IPS-18c (cell line): ENCODE results near the gene GPR52.
"Not testable (repeated sequence)": the region's sequence is repeated elsewhere in the genome, so short reads cannot be mapped to it uniquely, and the experiment has no call there.

Experiments
- H3K4me3 ChIP-seq: 2 replicates; pipeline ENCODE4 v1.7.0; 2013; ENCODE audit warnings: low read depth, mild to moderate bottlenecking, low read length, moderate library complexity; ENCODE audit not compliant: insufficient read depth
- H3K9me3 ChIP-seq: one replicate; pipeline ENCODE4 v1.6.1; 2013; ENCODE audit warnings: mild to moderate bottlenecking, low read length, moderate library complexity; ENCODE audit not compliant: control insufficient read depth, insufficient read depth

GPR52 gene, protein sequence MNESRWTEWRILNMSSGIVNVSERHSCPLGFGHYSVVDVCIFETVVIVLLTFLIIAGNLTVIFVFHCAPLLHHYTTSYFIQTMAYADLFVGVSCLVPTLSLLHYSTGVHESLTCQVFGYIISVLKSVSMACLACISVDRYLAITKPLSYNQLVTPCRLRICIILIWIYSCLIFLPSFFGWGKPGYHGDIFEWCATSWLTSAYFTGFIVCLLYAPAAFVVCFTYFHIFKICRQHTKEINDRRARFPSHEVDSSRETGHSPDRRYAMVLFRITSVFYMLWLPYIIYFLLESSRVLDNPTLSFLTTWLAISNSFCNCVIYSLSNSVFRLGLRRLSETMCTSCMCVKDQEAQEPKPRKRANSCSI

DNA sequence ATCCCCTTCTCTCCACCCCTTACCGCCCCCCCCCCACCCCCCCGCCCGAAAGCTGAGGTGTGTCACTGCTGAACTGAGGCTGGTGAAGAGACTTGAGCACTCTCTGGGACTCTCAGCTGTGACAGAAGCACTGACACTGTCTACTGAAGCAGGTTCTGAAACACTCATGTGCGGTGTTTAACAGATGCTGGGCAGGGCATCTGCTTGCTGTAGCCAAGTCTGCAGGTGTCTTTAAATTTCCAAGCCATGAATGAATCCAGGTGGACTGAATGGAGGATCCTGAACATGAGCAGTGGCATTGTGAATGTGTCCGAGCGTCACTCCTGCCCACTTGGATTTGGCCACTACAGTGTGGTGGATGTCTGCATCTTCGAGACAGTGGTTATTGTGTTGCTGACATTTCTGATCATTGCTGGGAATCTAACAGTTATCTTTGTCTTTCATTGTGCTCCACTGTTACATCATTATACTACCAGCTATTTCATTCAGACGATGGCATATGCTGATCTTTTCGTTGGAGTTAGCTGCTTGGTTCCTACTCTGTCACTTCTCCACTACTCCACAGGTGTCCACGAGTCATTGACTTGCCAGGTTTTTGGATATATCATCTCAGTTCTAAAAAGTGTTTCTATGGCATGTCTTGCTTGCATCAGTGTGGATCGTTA, at the start of gene GPR52:
TSS of gene GPR52 (plus strand) at position 99 of the 665 bp plus-strand sequence. CDS start at position 247, 148 bp downstream.
- H3K9me3 ChIP-seq, result no peaks in the 10 kb centered on the region

GRCh38 chr1:174398246-174398645, 49.5 kb upstream of the GPR52 start:
- Histone ChIP-seq H3K4me3 (no peak overlapping the region), H3K9me3 (no peaks in the 10 kb centered on the region)

More for the DNA sequence above, at the start of gene GPR52:
- no peak within 1 kb of the TSS for H3K4me3 ChIP-seq

GRCh38 chr1:174399211-174399610, 48.6 kb upstream of the GPR52 start:
- Histone ChIP-seq H3K4me3 (no peak overlapping the region), H3K9me3 (no peaks in the 10 kb centered on the region)

- H3K9me3 ChIP-seq, result no peaks in the 10 kb centered on the region
- no peak overlapping the region for H3K4me3 ChIP-seq
Observed at GRCh38 chr1:174401075-174401474, 46.7 kb upstream of the GPR52 start.

- H3K4me3 ChIP-seq, result no peak overlapping the region
- no peaks in the 10 kb centered on the region for H3K9me3 ChIP-seq
Observed at GRCh38 chr1:174405219-174405618, 42.5 kb upstream of the GPR52 start.

DNA sequence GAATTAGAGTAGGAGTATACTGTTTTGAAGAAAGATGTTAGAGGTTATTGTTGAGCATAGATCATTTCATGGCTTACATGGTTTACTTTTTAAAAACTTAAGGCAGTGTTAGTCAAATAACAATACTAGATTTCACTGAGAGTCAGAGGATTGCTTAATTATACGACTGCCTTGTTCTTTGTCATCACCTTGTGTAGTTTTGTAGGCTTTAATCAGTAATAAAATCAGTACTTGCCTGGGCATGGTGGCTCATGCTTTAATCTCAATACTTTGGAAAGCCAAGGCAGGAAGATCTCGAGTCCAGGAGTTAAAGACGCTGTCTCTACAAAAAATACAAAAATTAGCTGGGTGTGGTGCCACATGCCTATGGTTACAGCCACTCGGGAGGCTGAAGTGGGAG, 41.3 kb upstream of the GPR52 start:
- Histone ChIP-seq H3K9me3 (no peaks in the 10 kb centered on the region), H3K4me3 (no peak overlapping the region)

DNA sequence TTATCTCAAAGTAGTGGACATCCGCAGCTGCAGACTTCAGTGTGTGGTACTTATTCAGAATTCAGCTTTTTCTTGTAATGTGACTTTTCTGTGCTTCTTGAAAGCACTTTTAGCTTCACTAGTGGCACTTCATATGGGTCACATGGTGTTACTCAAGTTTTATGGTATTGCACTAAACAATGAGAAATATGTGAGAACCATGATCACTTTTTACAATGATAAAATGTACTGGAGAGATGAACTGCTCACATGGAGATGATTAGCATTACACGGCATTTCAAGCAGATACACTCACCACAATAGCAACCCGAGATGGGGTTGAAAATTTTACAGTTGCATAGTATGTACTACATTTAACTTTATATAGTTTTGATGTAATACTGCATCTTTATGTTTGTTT, 40.1 kb upstream of the GPR52 start:
- Histone ChIP-seq H3K9me3 (no peaks in the 10 kb centered on the region), H3K4me3 (no peak overlapping the region)

GRCh38 chr1:174408146-174408545, 39.6 kb upstream of the GPR52 start:
- H3K4me3 ChIP-seq, result no peak overlapping the region
- H3K9me3 ChIP-seq, result no peaks in the 10 kb centered on the region

- not testable (repeated sequence) for H3K4me3 ChIP-seq, H3K9me3 ChIP-seq
Observed at GRCh38 chr1:174409801-174410200, 38.0 kb upstream of the GPR52 start.

GRCh38 chr1:174413632-174414031, 34.1 kb upstream of the GPR52 start:
- H3K9me3 ChIP-seq, result no peaks in the 10 kb centered on the region
- H3K4me3 ChIP-seq, result no peak overlapping the region

DNA sequence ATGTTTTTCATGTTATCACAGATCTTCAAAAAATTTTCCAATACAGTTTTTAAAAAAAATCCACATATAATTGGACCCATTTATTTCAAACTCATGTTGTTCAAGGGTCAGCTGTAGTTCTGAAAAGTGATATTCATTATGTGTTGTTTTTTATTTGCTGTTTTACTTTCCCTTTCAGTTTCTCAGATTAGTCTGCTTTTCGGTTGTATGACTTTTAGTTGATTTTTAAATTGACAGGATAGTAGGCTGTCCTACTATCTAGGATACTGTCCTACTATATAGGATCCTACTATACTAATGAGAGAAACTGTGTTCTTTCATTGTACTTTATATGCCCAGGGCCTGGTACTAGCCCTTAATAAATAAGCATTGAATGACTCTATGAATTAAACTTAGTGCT, 33.6 kb upstream of the GPR52 start:
- no peak overlapping the region for H3K4me3 ChIP-seq
- H3K9me3 ChIP-seq, result no peaks in the 10 kb centered on the region

DNA sequence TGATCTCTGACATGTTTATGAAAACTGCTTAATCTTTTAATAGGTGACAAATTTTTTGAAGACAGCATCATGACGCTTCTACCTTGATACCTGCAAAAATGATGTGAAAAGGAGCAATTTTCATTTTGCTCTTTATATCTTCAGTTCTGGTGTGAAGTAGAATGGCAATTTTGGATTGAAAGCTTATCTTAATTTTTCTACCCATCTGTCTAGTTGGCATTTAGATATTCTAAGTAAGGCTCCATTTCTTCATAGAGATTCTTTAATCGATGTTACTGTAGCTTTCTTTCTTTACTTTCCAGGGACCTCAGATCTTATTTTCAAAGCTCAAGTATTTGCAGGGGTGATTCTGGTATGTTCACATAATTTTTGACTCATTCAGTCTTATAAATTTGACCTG, 32.3 kb upstream of the GPR52 start:
- H3K4me3 ChIP-seq, result no peak overlapping the region
- H3K9me3 ChIP-seq, result no peaks in the 10 kb centered on the region

DNA sequence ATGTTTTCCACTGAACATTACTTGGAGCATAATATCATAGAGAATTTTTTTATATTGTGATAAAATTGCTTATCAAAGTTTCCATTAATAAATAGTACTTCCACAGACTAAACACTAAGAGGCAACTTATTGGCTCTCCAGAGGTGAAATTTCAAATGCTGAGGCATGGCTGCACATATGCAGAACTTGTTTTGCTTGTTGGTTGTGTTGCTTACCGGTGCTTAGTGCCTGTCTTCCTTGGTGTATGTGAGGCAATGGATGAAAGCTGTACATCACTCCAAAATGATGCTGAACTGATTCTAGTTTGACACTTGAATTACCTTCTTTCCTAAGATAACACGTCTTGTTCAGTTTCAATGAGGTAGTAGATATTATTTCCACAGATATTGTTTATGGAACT, 29.8 kb upstream of the GPR52 start:
- Histone ChIP-seq H3K4me3 (no peak overlapping the region), H3K9me3 (no peaks in the 10 kb centered on the region)

DNA sequence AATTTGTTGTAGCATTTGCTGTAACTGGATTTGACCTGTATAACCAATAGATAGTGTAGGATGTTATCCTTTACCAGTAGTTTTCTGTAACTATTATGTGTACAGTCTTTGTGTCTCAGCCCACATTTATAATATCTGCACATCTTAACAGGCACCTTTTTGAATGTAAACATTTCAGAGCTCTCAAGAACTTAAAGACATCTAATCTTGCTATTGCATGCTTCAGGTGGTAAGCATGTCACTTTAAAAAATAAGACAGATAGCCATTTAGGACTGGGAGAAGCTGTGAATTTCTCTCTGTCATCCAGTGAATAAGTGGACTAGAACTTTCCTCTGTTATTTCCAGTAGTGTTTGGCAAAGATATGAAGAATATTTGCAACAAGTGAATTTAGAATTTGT, 22.6 kb upstream of the GPR52 start:
- no peak overlapping the region for H3K4me3 ChIP-seq
- H3K9me3 ChIP-seq, result peaks cover 2% of the 10 kb centered on the region

- Histone ChIP-seq H3K4me3 (no peak overlapping the region), H3K9me3 (peaks cover 2% of the 10 kb centered on the region)
Observed at GRCh38 chr1:174426153-174426552, 21.6 kb upstream of the GPR52 start.

DNA sequence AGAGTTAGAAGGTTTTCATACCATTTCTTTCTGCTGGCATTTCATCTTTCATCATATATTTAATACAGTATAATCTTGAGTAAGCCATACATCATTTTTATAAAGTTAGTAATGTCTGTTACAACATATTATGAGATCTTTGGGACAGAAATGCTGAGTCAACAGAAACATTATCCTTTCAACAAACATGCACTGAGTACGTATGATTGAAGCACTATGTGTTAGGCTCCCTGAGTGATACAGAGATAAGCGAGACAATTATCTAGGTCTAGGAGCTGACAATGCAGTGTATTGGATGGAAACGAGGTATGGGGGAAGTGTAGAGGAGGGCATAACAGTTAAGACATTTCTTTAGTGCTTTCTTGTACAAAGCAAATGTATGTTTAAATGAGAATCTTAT, 19.7 kb upstream of the GPR52 start:
- Histone ChIP-seq H3K4me3 (no peak overlapping the region), H3K9me3 (peaks cover 2% of the 10 kb centered on the region)

GRCh38 chr1:174428739-174429138, 19.0 kb upstream of the GPR52 start:
- peaks cover 2% of the 10 kb centered on the region for H3K9me3 ChIP-seq

GRCh38 chr1:174433451-174433850, 14.3 kb upstream of the GPR52 start:
- no peak overlapping the region for H3K4me3 ChIP-seq
- peaks cover 5% of the 10 kb centered on the region for H3K9me3 ChIP-seq

More at GRCh38 chr1:174428739-174429138, 19.0 kb upstream of the GPR52 start:
- no peak overlapping the region for H3K4me3 ChIP-seq
